HEK293T (cell line): Measurements from ENCODE around the gene HECA.

Experiments used
- ARNT ChIP-seq: fragments of 450-650 bp; IDR thresholded peaks from 2 replicates; pipeline ENCODE4 v1.6.1; 2017; ENCODE audit warnings: mild to moderate bottlenecking
- BHLHE40 ChIP-seq: fragments of 450-650 bp; IDR thresholded peaks from 2 replicates; pipeline ENCODE4 v1.6.1; 2016; ENCODE audit warnings: mild to moderate bottlenecking, moderate library complexity, borderline replicate concordance
- CTBP1 ChIP-seq: fragments of 450-650 bp; IDR thresholded peaks from 2 replicates; pipeline ENCODE4 v1.6.1; 2016; ENCODE audit warnings: borderline replicate concordance
- ELF4 ChIP-seq: fragments of 450-650 bp; IDR thresholded peaks from 2 replicates; pipeline ENCODE4 v1.6.1; 2017; ENCODE audit warnings: antibody characterized with exemption
- FOXK2 ChIP-seq: fragments of 450-650 bp; IDR thresholded peaks from 2 replicates; pipeline ENCODE4 v1.6.1; 2016; ENCODE audit warnings: mild to moderate bottlenecking
- FOXM1 ChIP-seq: fragments of 450-650 bp; IDR thresholded peaks from 2 replicates; pipeline ENCODE4 v1.6.1; 2017; ENCODE audit warnings: mild to moderate bottlenecking, borderline replicate concordance
- HDGF ChIP-seq: fragments of 450-650 bp; IDR thresholded peaks from 2 replicates; pipeline ENCODE4 v1.6.1; 2017; ENCODE audit warnings: antibody characterized with exemption, borderline replicate concordance
- LEF1 ChIP-seq: fragments of 450-650 bp; IDR thresholded peaks from 2 replicates; pipeline ENCODE4 v1.6.1; 2017; ENCODE audit warnings: mild to moderate bottlenecking, borderline replicate concordance
- SP1 ChIP-seq: fragments of 450-650 bp; IDR thresholded peaks from 2 replicates; pipeline ENCODE4 v1.6.1; 2017
- TARDBP ChIP-seq: fragments of 450-650 bp; IDR thresholded peaks from 2 replicates; pipeline ENCODE4 v1.6.1; 2016
- ZNF384 ChIP-seq: fragments of 450-650 bp; IDR thresholded peaks from 2 replicates; pipeline ENCODE4 v1.6.1; 2016

- TF ChIP-seq FOXK2 (no peak), FOXM1 (no peak), ZNF384 (no peak), SP1 (no peak), BHLHE40 (no peak), TARDBP (no peak), HDGF (no peak), ARNT (no peak), ELF4 (no peak), LEF1 (no peak), CTBP1 (no peak)
Observed at GRCh38 chr6:139204978-139205377, 70.1 kb downstream of the HECA start.
